ENCODE measurements around the gene PRKG1.

The PRKG1 gene

DNA sequence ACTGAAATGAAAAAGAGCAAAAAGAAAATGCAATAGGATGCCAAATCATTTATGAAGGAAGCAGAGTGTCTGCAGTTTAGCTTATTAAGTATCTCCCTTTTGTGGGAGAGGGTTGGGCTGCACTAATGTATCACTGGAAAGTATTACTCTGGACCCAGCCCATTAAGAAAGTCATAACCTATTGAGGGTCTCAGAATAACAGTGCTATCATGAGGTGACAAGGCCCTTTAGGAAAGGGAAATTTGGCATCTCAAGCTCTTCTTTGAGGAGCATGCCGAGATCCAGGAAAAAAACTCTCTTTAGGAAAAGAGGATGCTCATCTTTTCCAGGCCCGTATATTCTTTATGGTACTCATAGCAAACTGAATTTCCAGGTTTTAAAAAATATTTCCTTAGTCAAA, 114.6 kb downstream of the PRKG1 start:
- Histone ChIP-seq H3K36me3 (ENCODE audit: insufficient read depth, low read length) (no peaks in the 10 kb centered on the region), H3K79me2 (ENCODE audit: insufficient read depth, low read length) (no peaks in the 10 kb centered on the region), H4K20me1 (ENCODE audit: insufficient read depth, low read length, poor library complexity, severe bottlenecking) (no peaks in the 10 kb centered on the region), H2AFZ (ENCODE audit: low read length) (no peak overlapping the region), H3F3A (ENCODE audit: low read depth) (no peaks in the 10 kb centered on the region), H3K9me2 (replicated peaks; ENCODE audit: low read depth, low read length) (no peaks in the 10 kb centered on the region), H3K9me3 (ENCODE audit: insufficient read depth, low read depth, low read length) (no peaks in the 10 kb centered on the region), H3K4me2 (ENCODE audit: low read depth, low read length, poor library complexity, severe bottlenecking) (no peak overlapping the region), H3K27me3 (ENCODE audit: insufficient read depth, low read length, poor library complexity, severe bottlenecking) (no peaks in the 10 kb centered on the region), H3K4me1 (ENCODE audit: insufficient read depth, low read length, poor library complexity, severe bottlenecking) (no peaks in the 10 kb centered on the region), H3K9ac (ENCODE audit: low read depth, low read length, poor library complexity, severe bottlenecking) (no peak overlapping the region), H3K4me3 (ENCODE audit: low read length, poor library complexity, severe bottlenecking) (no peak overlapping the region)
- TF ChIP-seq, protein P1, sequence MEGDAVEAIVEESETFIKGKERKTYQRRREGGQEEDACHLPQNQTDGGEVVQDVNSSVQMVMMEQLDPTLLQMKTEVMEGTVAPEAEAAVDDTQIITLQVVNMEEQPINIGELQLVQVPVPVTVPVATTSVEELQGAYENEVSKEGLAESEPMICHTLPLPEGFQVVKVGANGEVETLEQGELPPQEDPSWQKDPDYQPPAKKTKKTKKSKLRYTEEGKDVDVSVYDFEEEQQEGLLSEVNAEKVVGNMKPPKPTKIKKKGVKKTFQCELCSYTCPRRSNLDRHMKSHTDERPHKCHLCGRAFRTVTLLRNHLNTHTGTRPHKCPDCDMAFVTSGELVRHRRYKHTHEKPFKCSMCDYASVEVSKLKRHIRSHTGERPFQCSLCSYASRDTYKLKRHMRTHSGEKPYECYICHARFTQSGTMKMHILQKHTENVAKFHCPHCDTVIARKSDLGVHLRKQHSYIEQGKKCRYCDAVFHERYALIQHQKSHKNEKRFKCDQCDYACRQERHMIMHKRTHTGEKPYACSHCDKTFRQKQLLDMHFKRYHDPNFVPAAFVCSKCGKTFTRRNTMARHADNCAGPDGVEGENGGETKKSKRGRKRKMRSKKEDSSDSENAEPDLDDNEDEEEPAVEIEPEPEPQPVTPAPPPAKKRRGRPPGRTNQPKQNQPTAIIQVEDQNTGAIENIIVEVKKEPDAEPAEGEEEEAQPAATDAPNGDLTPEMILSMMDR (conservative IDR thresholded peaks at IDR 0.05; ENCODE audit: low read length), result no peak
- TF ChIP-seq EZH2phosphoT487 (IDR thresholded peaks at IDR 0.05; ENCODE audit: borderline replicate concordance), result no peak

DNA sequence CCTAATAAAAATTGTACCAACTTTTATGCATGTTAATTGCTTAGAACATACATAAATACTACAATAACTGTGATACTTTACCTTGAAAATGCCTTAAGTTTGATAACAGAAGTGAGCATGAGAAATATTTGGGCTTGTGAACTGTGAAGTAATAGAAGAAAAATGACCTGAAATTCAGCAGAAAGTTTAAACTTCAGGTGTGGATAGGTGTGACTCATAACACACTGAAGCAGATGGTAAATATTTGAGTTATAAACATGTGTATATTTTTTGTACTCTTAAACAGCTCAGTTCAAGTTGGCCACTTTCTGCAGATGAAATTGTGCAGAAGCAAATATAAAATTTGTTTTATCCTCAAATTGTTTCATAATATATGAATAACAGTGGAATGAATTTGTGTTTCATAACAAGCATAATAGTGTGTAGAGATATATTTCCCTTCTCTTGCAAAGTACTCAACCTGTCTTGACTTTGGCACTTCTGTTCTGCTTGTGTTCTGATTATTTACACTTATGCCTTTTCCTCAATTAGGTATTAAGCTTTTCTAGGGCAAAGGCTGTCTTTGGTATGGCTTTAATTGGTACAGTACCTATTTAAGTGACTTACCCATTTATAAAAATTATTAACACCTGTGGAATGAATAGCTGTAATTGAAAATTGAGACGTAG, 122.4 kb downstream of the PRKG1 start:
- Histone ChIP-seq H4K20me1 (ENCODE audit: insufficient read depth, low read length, poor library complexity, severe bottlenecking) (no peaks in the 10 kb centered on the region), H3K4me3 (ENCODE audit: low read length, poor library complexity, severe bottlenecking) (no peak overlapping the region), H3K9me3 (ENCODE audit: insufficient read depth, low read depth, low read length) (no peaks in the 10 kb centered on the region), H3K36me3 (ENCODE audit: insufficient read depth, low read length) (no peaks in the 10 kb centered on the region), H3K9ac (ENCODE audit: low read depth, low read length, poor library complexity, severe bottlenecking) (no peak overlapping the region), H3K4me2 (ENCODE audit: low read depth, low read length, poor library complexity, severe bottlenecking) (no peak overlapping the region), H3K27me3 (ENCODE audit: insufficient read depth, low read length, poor library complexity, severe bottlenecking) (no peaks in the 10 kb centered on the region), H3K4me1 (ENCODE audit: insufficient read depth, low read length, poor library complexity, severe bottlenecking) (no peaks in the 10 kb centered on the region), H3K9me2 (replicated peaks; ENCODE audit: low read depth, low read length) (no peaks in the 10 kb centered on the region), H3K79me2 (ENCODE audit: insufficient read depth, low read length) (no peaks in the 10 kb centered on the region), H3F3A (ENCODE audit: low read depth) (no peaks in the 10 kb centered on the region), H2AFZ (ENCODE audit: low read length) (no peak overlapping the region)
- TF ChIP-seq, protein P1 (conservative IDR thresholded peaks at IDR 0.05; ENCODE audit: low read length), result no peak

DNA sequence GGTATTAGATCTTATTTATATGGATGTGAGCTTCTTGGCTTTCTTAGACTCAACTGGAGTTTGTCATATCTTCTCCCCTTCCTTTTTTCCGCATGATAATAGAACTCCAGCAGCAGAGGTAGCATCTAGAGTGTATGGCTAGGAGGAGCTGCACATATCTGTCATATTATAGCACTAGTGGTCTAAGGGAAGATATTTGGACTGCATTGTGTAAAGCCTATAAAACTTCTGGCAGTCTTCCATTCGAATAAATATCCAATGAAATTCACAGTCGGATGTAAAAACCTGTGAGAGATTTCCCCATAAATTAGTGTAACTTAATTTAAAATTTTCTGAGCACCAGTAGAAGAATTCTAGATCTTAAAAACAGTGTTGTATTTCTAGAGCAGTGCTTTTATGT, 123.9 kb downstream of the PRKG1 start:
- Histone ChIP-seq H3F3A (ENCODE audit: low read depth) (no peaks in the 10 kb centered on the region), H4K20me1 (ENCODE audit: insufficient read depth, low read length, poor library complexity, severe bottlenecking) (no peaks in the 10 kb centered on the region), H3K9ac (ENCODE audit: low read depth, low read length, poor library complexity, severe bottlenecking) (no peak overlapping the region), H3K27me3 (ENCODE audit: insufficient read depth, low read length, poor library complexity, severe bottlenecking) (no peaks in the 10 kb centered on the region), H3K9me2 (replicated peaks; ENCODE audit: low read depth, low read length) (no peaks in the 10 kb centered on the region), H3K79me2 (ENCODE audit: insufficient read depth, low read length) (no peaks in the 10 kb centered on the region), H3K36me3 (ENCODE audit: insufficient read depth, low read length) (no peaks in the 10 kb centered on the region), H3K4me1 (ENCODE audit: insufficient read depth, low read length, poor library complexity, severe bottlenecking) (no peaks in the 10 kb centered on the region), H3K4me3 (ENCODE audit: low read length, poor library complexity, severe bottlenecking) (no peak overlapping the region), H3K4me2 (ENCODE audit: low read depth, low read length, poor library complexity, severe bottlenecking) (no peak overlapping the region), H3K9me3 (ENCODE audit: insufficient read depth, low read depth, low read length) (no peaks in the 10 kb centered on the region), H2AFZ (ENCODE audit: low read length) (no peak overlapping the region)
- TF ChIP-seq, protein P1 (conservative IDR thresholded peaks at IDR 0.05; ENCODE audit: low read length), result no peak
- no peak for TF ChIP-seq EZH2phosphoT487 (IDR thresholded peaks at IDR 0.05; ENCODE audit: borderline replicate concordance)

Measured in Loucy (cell line).